ENCODE data around the gene HIF3A.
"Not testable (repeated sequence)": the region's sequence is repeated elsewhere in the genome, so short reads cannot be mapped to it uniquely, and the experiment has no call there.

HIF3A gene

DNA sequence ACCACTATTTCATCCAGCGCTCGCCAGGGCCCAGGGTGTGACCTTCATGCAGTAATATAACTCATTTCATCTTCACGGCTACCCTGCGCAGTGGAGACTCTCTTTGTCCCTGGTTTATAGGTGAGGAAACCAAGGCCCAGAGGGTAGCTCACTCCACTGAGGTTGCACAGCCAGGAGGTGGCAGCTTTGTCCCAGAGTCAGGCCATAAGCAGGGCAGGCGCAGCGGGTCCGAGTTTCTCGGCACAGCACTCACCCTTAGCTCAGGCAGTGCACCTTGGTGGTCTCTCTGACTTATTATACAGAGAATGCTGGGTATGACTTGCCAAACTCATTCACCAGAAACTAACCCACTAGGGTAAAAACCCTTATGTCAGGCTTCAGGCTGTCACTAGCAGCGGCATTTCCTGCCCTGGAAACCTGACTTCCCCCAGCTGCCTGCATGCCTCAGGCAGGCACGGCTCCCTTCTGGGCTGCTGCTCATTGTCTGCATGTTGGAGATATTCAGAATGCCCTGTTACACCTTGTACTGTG is 74.6 kb downstream of the HIF3A start:
- peak; percentile 23 for DNase-seq (ENCODE audit: low read depth)
- H3K4me3 ChIP-seq (ENCODE audit: low read depth, low read length), result no peak overlapping the region
- TF ChIP-seq, protein P1, sequence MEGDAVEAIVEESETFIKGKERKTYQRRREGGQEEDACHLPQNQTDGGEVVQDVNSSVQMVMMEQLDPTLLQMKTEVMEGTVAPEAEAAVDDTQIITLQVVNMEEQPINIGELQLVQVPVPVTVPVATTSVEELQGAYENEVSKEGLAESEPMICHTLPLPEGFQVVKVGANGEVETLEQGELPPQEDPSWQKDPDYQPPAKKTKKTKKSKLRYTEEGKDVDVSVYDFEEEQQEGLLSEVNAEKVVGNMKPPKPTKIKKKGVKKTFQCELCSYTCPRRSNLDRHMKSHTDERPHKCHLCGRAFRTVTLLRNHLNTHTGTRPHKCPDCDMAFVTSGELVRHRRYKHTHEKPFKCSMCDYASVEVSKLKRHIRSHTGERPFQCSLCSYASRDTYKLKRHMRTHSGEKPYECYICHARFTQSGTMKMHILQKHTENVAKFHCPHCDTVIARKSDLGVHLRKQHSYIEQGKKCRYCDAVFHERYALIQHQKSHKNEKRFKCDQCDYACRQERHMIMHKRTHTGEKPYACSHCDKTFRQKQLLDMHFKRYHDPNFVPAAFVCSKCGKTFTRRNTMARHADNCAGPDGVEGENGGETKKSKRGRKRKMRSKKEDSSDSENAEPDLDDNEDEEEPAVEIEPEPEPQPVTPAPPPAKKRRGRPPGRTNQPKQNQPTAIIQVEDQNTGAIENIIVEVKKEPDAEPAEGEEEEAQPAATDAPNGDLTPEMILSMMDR (conservative IDR thresholded peaks at IDR 0.05; ENCODE audit: low read depth, low read length), result peak; percentile 5

DNA sequence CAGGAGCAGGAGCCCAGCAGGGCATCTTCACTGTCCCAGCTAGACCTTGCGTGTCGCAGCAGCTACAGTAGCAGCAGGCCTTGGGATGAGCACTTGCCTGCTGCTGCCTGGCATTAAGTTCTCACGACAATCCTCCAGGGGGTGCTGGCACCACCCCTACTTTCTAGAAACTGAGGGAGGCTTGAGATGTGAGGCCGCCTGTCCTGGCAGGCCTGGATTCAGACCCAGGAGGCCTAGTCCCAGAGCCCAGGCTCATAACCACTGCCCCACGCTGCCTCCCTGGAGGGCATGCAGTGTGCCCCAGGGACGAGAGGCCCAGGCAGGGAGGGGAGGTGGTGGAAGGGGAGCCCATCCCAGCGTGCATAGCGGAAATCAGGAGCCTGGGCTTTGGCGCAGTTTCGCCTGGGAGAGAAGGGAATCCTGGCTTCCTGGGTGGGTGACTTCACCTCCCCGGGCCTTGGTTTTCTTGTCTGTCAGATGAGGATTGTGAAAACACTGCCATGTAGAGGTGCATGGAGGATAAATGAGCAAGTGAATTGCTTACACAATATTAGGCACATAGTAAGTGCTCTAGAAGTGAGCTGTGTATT is 76.2 kb downstream of the HIF3A start:
- H3K4me3 ChIP-seq (ENCODE audit: low read depth, low read length), result no peak overlapping the region
- TF ChIP-seq, protein P1 (conservative IDR thresholded peaks at IDR 0.05; ENCODE audit: low read depth, low read length), result peak; percentile 61
- DNase-seq (ENCODE audit: low read depth), result peak; percentile 46

- peak; percentile 48 for DNase-seq (ENCODE audit: low read depth)
- TF ChIP-seq, protein P1 (conservative IDR thresholded peaks at IDR 0.05; ENCODE audit: low read depth, low read length), result no peak
- H3K4me3 ChIP-seq (ENCODE audit: low read depth, low read length), result no peak overlapping the region
These were observed 76.9 kb downstream of the HIF3A start for GRCh38 chr19:46373491-46374359.

DNA sequence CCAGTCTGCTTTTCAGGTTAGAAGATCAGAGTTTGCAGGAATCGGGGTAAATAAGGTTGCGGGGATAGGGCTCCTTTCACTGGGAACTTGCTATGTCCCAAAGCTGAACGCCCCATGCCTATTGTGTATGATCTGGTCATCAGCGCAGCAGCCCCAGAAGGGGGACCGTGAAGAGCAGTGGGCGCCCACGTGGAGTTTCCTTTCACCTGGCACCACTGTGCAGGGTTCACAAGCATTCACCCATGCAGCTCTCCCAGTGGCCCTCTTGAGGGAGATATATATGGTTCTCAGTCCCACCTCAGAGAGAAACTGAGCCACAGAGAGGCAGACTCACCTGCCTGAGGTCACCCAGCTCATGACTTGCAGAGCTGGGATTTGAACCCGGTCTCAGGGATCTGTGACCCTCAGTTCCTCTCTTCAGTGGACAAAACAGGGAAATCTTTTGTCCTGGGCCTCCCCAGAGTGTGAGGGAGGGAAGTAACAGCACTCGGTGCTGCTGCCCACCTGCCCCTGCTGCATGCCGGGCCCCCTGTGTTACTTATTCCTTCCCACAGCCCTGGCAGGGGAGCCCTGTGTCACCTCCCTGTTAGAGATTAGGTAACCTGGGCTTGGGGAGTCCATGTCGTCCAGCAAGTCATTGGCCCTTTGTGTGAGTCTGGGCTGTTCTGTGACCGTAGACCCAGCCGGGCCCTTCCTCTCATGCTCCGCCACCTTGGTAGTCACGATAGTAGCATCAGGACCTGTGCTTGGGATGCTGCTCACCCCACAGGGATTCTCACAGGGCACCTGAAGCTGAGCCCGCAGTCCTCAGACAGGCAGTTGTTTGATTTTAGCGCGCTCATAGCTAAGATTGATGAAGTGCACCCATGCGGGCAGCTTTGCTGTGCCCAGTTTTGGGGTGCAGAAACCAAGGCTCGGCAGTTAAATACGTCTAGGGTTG is 78.0 kb downstream of the HIF3A start:
- no peak for DNase-seq (ENCODE audit: low read depth)
- H3K4me3 ChIP-seq (ENCODE audit: low read depth, low read length), result no peak overlapping the region
- TF ChIP-seq, protein P1 (conservative IDR thresholded peaks at IDR 0.05; ENCODE audit: low read depth, low read length), result no peak

- not testable (repeated sequence) for H3K4me3 ChIP-seq (ENCODE audit: low read depth, low read length); DNase-seq (ENCODE audit: low read depth)
These were observed 78.7 kb downstream of the HIF3A start for GRCh38 chr19:46375476-46376067.

GRCh38 chr19:46376241-46377153 is 79.7 kb downstream of the HIF3A start:
- TF ChIP-seq, protein P1 (conservative IDR thresholded peaks at IDR 0.05; ENCODE audit: low read depth, low read length), result no peak
- DNase-seq (ENCODE audit: low read depth), result no peak
- H3K4me3 ChIP-seq (ENCODE audit: low read depth, low read length), result no peak overlapping the region

All from choroid plexus epithelial cell (primary cell).